Cortex of kidney (tissue), 1 donor: ENCODE data around the gene ZFHX3.

Experiments
- DNase-seq: peaks from one replicate; lab custom pipeline; 2025; lab: John Stamatoyannopoulos, UW

The ZFHX3 gene

DNA sequence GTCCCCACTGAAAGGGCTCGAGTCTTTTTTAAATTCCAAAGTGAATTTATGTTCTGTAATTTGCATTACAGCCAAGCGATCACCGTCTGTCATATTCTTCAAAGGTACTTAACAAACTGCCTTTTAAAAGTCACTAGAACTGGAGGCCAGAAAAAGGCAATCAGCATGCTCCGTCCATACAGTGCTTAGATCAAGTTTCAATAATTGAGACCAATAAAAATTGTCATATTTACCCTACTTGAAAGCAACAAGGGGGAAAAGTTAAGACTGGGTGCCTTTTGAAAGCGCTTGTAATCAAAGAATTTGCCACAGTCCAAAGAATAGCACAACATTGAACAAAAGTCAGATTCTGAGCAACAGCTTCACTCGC, 9.0 kb upstream of the ZFHX3 start:
- no peak for DNase-seq

DNA sequence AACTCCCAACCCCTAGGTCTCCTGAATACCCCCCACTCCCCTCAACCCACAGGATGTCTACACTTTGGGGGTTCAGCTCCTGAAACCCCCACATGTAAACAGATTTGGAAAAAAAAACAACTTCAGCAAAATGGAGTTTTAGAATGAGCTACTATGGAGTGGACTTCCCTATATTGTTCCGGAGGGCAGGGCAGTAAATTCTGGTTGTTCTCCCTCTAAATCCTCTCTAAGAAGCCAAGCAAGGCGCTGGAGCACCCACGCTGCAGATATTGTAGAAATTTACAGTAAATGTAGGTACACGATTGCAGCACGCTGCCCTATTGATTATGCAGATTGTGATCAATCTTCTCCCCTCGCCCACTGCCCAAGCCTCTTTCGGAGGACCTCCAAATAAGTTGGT, 8.5 kb upstream of the ZFHX3 start:
- DNase-seq, result no peak

DNA sequence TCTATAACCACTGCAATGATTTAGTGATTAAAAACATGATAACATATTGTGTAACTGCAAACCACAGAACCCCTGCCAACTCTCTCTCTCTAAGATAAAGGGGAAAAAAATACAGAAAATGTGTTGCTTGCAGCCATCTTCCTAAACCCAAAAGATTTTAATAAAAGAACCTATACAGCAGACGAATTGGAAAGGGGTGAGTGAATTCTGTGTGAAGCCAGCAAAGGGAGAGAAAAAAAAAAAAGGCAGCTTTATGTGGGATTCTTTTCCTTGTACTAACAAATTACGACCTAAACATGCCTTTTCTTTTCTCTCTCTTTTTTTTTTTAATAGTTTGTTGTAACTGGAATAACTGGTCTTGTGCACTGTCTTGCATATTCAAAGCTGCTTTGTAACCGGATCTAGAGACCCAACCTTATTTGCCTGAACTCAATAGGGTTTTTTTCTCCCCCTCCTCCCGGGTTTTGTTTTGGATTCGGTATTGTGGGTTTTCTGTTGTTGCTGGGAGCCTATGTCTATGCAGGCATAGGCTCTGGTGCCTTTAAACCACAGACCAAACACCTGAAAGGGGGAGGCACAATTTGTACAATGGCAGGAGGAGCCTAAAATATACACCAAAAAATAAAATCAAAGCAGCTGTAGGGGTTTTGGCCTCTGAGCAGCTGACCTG, 7.0 kb upstream of the ZFHX3 start:
- DNase-seq, result no peak

DNA sequence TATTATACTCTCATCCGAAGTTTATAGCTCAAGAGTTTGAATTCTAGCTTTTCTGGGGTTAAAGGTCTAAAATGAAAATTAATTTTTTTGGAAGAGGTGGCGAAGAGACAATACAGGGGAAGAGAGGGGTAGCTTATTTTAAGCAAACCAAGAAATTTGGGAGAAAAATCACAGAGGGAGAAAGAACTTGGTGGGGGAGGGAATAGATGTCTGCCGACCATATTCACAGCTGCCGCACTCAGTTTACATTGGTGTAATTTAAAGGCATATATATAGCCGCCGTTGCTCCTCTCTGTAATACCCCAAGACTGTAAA, 6.5 kb upstream of the ZFHX3 start:
- no peak for DNase-seq

DNA sequence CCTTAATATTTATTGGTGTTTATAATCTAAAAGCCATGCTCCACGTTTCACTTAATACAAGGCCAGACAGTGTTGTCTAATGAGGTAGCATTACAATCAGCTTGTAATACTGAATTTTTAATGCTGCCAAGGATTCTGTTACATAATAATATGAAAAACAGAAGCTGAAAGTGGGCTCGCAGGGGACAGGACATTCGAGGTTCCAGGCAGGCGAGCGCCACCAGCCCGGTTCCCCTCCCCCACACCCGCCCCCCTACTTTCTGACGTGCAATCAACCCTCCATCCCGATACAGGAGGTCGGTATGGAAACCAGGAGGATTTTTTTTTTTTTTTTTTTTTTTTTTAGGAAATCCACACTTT, 6.2 kb upstream of the ZFHX3 start:
- no peak for DNase-seq

DNA sequence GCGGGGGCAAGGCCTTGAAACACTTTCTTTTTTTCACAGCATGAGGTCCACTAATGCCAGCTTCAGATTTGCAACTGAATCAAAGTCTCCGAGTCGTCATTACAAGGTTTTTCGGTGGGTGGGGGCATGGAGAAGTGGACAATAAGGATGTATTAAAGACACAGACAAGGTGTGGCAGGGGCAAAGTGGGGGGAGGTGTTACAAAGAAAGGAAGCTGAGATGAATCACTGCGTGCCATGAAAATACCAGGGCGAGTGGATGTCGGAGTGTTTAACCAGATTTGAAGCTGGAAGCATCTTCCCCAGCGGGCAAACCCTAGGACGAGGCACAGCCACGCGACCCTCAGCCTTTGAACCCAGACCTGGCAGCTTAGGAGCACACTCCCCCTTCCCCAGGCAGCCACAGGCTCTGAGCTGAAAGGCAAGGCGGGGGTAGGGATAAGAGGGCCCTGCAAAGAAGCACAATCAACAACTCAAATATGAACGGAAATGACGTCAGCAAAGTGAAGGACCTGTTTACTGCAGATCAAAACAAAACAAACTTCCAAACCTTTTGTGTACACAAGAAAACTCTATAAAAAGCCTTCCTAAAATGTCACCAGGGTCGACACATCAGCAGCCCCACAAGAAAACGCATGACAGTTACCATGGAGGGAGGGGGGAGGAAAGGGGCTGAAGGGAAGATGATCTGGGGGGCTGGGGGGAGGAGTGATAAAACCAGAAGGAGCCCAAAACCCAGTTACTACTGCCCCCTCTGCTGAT, 5.6 kb upstream of the ZFHX3 start:
- DNase-seq, result no peak

DNA sequence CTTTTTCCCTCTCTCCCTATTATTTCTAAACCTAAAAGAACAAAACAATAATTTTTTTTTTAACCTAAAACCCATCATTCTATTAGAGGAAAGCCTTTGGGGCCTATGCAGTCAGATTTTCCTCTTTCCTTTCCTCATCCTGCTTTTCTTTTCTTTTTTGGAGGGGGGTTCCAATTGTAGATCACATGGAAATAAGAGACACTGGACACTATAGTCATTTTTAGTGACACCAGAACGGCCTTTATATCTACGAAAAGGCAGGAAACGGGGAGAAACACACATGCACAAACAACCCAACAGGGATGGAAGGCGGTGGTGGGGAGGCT, 5.1 kb upstream of the ZFHX3 start:
- no peak for DNase-seq

DNA sequence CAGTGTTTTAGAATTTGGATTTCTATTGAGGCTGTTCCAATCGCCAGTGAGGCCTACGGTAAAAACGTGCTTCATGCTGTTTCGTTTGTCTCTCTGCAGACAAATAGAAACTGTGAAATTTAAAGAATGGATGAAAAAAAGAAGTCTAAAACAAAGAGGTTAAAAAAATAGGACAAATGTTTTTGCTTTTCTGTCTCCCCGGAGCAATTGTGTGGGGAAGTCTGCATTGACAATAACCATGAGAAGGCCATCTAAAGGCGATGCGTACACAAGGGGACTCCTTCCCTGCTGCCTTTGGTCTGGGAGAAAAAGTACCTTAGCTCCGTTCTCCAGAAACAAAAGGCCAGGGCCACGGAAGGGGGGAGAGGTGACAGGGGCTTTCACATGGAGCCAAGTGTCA, 4.6 kb upstream of the ZFHX3 start:
- no peak for DNase-seq

DNA sequence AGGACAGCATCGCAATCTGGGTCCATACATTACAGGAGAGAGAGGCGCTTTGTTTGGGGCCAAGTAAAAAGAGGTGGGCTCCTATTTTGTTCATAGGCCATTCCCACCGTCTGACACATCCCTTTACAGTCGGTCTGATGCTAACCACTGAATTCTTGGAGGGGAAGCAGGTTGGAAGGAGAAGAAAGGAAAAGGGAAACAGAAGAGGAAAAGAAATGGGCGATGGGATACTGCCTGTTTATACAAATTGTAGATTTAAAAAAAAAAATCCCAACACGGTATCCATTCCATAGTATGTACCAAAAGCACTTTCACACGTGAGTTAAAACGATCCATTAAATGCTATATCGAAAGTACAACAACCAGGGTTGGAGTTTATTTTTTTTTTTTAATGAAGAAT, 4.0 kb upstream of the ZFHX3 start:
- DNase-seq, result no peak

DNA sequence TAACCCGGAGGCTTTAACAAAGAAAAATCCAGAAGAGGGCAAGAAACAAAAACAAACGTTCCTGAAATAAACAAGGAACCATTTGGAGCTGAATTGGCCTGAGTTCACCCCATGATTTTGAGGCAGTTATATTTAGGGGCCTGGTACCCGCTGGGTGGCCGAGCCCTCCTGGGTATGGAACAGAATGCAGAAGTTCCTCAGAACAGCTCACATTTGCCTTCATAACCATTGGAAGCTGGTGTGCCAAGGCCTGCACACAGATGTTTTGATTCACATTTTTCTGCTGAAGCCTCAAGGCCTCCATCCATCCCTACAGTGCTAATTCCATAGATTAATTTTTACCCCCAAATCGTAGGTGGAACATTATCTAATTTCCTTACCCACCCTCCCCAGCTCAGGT, 3.3 kb upstream of the ZFHX3 start:
- no peak for DNase-seq

DNA sequence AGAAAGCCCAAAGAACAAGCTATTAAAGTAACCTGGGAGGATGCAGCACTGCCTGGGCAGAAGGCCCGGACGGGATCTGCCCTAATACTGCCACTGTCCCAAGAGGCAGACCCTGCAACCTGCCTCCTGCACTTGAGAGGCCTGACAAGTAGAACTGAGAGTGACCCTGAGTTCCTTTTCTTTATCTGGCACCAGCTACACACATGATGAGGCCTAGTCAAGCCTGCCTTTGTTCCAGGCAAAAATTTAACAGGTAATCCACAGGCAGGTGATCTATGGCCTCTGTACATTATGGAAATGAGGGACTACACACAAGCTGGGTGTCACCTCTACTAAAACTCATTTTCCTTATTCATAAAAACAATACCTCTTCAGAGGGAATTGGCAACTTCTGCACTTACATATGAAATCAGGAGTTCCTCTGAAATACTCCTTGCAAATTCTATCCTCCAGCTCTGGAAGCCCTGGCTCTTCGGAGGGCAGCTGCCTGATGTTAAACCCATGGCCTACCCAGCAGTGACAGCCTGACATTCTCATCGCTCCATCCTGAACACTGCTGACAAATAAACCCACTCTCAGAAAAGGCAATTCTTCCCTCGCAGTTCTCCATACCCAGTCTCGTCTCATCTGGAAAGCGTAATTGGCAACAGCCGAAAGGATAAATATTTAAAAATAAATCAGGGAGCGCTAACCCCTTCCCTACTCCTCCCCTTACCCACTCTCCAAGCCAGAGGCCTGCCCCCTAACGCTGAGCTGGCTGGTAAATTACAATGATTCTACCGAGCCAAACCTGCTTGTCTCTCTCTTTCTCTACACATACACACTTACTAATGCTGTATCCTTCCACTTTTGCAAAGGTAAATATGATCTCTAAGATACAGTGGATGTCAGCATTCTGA, 2.5 kb upstream of the ZFHX3 start:
- no peak for DNase-seq

DNA sequence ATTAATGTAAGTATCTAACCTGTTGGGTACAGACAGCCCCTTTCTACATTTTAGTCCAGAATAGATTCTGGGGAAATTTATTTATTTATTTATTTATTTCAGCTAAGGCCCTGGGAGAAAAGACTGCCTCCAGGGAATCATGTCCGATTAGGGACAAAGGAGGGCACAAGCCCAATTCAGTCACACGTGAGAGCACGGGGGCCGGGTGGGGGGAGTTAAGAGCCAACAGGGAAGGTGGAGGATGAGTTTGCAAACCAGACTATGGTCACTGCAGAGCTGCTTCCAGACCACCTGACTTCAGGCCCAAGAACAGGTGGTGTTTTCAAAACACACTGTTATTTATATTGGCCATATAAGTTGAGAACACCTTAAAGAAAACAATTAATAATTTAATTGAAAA, 1.6 kb upstream of the ZFHX3 start:
- no peak for DNase-seq

DNA sequence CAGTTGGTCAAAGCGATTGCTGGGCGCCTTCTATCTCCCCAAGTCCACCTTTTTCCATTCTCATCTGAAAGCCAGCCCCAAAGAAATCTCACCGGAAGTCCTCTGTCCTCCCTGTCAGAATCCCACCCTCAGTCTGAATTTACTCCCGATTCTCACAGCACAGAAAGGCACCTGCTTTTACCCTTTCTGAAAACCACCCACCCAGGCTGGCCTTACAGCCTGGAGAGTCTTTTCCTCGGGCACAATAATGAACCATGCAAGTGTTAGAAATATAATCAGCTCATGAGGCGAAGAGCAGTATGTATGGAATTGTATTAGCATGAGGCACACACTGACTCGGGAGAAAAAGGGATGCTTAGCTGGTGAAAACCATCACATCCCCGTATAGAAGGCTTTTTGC, 1.2 kb upstream of the ZFHX3 start:
- no peak for DNase-seq

DNA sequence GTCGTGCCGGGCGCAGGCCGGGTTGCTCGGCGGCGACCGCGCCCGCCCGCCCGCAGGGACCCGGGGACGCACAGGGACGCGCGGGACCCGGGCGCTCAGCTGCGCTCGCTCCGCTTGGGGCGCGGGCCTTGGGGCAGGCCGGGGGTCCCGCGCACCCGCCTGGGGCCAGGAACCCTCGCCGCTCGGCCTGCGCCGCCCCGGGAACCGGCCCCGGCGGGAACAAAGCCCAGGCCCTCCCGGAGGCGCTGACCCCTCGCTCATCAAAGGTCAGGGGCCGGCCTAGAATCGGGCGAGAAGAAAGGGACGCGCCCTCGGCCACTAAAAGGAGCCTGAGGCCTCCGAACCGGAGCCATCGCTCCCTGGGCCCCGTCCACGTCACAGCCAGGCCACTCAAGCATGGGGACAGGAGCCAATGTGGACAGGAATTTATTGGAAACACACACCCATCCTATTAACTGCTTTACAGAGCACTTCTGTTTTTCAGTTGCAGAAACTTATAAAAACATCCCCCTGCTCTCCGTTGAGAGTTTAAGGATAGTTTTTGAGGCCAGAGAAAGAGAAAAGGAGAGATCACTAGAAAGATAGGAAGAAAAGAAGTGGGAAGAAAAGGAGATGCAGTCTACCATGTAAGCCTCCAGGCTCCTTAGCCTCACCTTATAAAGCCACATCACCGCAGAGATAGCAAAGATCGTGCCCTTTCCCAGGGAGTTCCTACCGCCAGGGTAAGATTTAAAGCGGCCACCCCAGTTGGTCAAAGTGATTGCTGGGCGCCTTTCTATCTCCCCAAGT, 558 bp upstream of the ZFHX3 start:
- DNase-seq, result no peak

DNA sequence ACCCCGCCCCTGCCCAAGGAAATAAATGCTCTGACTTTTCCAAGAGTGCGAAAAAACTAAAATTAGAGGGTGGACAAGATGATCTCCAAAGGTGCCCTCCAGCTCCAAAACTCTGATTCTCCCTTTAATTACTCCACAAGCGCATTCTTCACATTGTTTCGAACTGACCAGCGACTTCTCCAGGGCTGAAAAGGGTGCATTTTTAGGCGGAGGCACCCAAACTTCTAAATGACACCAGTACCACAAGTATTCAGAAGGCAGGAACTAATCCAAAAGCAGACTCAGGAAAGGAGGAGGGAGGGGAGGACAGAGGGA, 750 bp downstream of the ZFHX3 start:
- DNase-seq, result no peak

DNA sequence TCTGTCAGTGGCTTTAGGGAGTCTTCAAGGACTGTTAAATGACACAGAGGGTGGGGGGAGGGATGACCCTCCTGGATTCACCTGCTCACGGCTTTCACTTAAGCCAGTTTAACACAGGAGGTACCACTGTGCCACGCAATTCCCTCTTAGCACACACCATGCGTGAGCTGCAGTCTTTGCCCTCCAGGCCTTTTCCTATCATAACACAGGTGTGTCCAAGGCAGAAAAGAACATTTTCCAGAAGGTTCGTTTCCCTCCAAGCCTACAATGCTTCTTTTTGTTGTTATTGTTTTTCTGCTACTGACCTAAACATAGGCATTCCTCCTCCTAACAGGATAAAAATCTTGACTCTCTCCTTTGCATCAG, 1.1 kb downstream of the ZFHX3 start:
- DNase-seq, result no peak

DNA sequence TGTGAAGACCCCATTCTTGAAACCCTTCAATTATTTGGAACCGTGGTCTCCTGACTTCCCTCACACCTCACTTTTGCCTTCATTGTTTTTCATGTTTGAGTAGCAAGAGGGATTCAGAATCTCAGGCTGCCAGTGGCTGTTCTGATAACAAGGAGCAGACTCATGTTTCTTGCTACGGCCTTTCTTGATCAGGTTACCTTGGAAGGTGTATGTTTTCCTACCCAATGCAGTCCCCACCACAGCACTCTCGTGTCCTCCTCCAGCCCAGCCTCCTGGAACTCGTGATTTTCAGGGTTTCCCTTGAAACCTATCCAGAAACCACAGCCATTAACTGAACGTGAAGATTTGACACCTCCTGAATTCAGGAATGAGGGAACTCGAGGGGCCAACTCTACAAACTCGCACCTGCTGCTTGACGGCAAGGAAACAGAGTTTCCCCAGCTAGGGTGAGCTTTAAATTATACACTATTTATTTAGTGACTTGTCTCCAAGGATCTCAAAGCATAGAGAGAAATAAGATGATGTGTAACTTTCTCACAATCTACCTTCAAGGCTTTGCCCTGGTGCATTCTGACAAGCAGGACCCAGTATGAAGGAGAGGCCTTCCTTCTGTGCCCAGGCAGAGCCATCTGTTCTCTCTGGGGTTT, 1.6 kb downstream of the ZFHX3 start:
- no peak for DNase-seq

DNA sequence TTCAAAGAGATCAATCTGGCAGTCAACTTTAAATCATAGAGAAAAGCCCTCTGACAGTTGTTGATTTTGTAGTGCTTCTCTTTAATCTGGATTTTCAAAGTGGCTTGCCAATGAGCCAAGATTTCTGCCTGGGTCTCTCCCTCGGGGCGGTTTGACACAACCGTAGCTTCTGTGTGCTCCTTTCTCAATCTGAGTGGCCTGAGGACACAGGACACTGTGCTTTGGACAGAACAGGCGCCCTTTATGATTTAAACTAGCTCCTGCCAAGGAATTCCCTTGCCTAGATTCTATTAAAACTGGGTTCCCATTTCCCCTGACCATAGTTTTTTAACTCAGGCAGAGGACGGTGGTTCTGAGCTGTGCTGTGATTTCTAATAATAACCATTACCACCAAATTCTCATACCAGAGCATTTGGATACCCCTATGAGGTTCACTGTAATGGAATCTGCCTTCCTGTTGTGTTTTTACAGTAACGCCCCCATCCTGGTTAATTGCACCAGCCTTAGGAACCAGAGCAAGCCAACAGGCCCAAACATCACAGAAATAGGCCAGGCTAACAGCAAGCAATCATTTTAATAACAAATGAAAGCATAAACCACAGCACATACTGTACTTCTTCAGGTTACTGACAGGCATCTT, 4.0 kb downstream of the ZFHX3 start:
- no peak for DNase-seq

DNA sequence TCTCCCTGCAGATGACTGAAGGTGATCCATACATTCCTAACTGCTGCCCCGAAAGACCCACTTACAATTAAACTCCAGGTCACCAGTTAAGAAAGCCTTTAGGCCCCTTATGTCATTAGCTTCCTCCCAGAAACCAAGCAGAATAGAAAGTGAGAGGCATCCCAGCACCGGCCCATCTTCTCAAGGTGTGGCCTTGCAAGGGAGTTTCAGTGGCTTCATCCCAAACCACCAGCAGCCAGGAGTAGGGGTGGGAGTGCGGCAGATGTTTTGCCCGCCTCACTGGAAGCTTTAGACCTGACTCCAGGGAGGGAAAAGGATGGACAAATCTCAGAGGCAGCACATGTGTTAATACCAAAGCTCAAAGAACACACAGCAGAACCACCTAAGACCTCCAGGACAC, 5.1 kb downstream of the ZFHX3 start:
- DNase-seq, result no peak

DNA sequence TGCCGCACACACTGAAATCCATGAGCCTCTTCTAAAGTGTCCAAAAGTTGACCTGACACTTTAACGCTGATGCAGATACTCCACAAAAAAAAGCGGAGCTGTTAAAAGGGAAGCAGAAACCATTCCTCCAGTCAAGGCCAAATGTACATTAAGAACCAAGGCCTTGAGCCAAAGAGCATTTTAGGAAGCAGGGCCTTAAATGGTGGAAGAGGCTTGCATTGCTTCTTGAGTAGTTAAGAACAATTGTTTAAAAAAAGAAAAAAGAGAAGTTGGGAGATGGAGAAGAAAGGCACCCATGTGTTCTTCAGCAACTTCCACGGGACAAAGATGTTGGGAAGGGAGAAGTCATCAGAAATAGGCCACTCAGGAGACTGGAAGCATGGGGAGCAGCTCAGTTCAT, 6.3 kb downstream of the ZFHX3 start:
- no peak for DNase-seq

DNA sequence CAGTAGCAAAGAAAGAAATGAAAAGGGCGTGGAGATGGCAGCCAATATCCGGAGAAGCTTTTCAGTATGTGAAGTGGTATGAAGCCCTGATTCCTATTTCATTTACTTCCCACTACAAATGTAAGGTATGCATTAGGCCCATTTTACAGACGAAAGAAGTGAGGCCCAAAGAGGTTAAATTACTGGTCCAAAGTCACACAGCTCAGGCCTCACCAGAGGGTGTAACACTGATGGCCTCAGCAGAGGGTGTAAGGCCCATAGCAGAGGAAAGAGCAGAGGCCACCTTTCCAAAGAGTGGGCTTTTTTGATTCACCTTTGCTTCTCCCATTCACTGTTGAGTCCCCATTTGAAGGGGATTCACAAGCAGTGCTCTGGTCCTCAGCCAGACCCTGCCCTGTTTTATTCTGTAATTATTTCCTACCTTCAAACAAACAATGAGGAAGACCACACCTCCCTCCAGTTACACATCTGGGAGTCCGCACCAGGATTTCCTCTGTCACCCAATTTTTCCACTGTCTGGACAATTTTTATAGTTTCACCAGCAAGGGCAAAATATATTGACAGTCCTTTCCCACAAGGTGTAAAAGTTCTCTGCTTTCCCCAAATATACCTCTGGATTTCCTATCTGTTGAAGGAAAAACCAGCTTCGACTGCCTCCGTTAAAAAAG, 7.1 kb downstream of the ZFHX3 start:
- no peak for DNase-seq
